ENCODE data around the gene CDC42BPA. TPM values are rescaled to one million over a fixed set of nuclear protein-coding genes. Genes with fewer than 3 reads are reported as not detected.

The CDC42BPA gene
- total RNA-seq, 1 experiment from 2014 or later = 30.1 TPM

DNA sequence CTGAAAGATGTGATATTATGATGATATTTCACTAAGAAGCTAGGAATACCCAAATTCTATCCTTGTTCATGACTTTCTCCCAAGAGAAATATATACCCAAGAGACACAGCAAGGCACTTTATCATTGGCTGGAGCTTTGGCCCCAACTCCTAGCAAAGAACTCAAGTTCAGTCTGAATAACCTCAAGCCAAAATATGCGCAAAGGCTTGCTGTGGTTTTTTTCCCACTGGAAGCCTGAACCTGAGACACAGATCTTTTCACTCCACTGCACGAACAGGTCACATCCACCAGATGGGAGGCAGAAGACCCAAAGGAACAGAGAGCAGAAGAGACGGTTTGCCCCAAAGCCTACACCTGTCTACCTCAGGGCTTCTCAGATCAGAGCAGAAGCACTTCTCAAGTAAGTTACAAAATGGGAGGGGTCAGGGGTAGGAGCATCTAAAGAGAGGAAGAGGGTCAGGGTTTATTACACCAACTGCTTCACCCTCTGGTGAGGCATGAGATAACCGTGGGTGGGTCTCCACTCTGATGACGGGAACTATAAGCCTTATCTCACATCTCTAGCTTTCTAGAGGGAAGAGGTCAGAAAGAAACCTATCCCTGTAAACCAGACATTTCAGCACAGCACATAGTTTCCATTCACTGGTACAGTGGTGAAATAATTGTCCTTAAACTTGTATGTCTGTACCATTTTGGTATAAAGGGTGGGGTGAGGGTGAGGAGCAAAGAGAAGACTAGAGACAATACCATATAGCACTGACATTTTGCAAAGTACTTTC is 17.1 kb upstream of the CDC42BPA start:
- H3K27ac Mint-ChIP-seq = no peak overlapping the region

More for the DNA sequence above, 17.1 kb upstream of the CDC42BPA start:
- no peak overlapping the region for H2BK20ac ChIP-seq (ENCODE audit: low read depth, low read length, poor library complexity, severe bottlenecking)
- TF ChIP-seq, protein P1, sequence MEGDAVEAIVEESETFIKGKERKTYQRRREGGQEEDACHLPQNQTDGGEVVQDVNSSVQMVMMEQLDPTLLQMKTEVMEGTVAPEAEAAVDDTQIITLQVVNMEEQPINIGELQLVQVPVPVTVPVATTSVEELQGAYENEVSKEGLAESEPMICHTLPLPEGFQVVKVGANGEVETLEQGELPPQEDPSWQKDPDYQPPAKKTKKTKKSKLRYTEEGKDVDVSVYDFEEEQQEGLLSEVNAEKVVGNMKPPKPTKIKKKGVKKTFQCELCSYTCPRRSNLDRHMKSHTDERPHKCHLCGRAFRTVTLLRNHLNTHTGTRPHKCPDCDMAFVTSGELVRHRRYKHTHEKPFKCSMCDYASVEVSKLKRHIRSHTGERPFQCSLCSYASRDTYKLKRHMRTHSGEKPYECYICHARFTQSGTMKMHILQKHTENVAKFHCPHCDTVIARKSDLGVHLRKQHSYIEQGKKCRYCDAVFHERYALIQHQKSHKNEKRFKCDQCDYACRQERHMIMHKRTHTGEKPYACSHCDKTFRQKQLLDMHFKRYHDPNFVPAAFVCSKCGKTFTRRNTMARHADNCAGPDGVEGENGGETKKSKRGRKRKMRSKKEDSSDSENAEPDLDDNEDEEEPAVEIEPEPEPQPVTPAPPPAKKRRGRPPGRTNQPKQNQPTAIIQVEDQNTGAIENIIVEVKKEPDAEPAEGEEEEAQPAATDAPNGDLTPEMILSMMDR (conservative IDR thresholded peaks at IDR 0.05) = no peak
- H2BK15ac ChIP-seq (ENCODE audit: low read depth, low read length) = no peak overlapping the region
- no CpG with 5 or more reads among the region's 5 CpGs for WGBS (ENCODE audit: extremely low coverage, insufficient read length, low lambda C conversion rate)
- H3K9me3 ChIP-seq (ENCODE audit: control insufficient read depth, low read depth, low read length) = peaks cover 5% of the 10 kb centered on the region
- H3K36me3 Mint-ChIP-seq (ENCODE audit: insufficient read depth in 1 of 3, low read depth in 3 of 3) = peaks cover 8 to 14% (median 9%) of the 10 kb centered on the region in 3 experiments; a peak in 6 of 7 replicates
- H3K23me2 ChIP-seq (ENCODE audit: insufficient read length, low read depth, low read length, poor library complexity, severe bottlenecking) = no peaks in the 10 kb centered on the region
- H2AK5ac ChIP-seq (ENCODE audit: insufficient read length, low read length) = no peak overlapping the region
- H3K27ac ChIP-seq (ENCODE audit: insufficient read length, low read depth, low read length) = no peak overlapping the region
- DNase-seq = no peak
- H2BK5ac ChIP-seq (ENCODE audit: insufficient read length, low read length) = no peak overlapping the region
- H3K4me3 Mint-ChIP-seq = no peak overlapping the region
- no peak overlapping the region for H4K8ac ChIP-seq (replicated peaks; ENCODE audit: insufficient read length, low read depth, low read length)
- H3K23ac ChIP-seq (ENCODE audit: insufficient read length, low read depth, low read length) = no peak overlapping the region
- H4K20me1 ChIP-seq (ENCODE audit: control insufficient read depth, insufficient read depth, insufficient read length) = no peaks in the 10 kb centered on the region
- no peak overlapping the region for H3K14ac ChIP-seq (ENCODE audit: insufficient read depth, low read length)
- H3K18ac ChIP-seq (ENCODE audit: insufficient read length, low read depth, low read length) = no peak overlapping the region
- H3T11ph ChIP-seq (ENCODE audit: low read length) = no peak overlapping the region
- no peak overlapping the region for H2BK12ac ChIP-seq (ENCODE audit: insufficient read length, low read depth, low read length)
- peaks cover 1% of the 10 kb centered on the region; the same call in 1 of the 2 replicates for H3K4me1 ChIP-seq (ENCODE audit: insufficient read depth, low read length)
- no peak overlapping the region for H3K56ac ChIP-seq (ENCODE audit: insufficient read length, low read depth, low read length)
- no peak overlapping the region for H3K4ac ChIP-seq (ENCODE audit: low read depth, low read length)
- H3K4me1 Mint-ChIP-seq = peaks cover under 1 to 3% of the 10 kb centered on the region in 2 experiments; a peak in 3 of 4 replicates
- no peak overlapping the region for H4K5ac ChIP-seq (ENCODE audit: insufficient read length, low read depth, low read length)
- no peaks in the 10 kb centered on the region for H3K27me3 ChIP-seq (ENCODE audit: insufficient read depth, low read length)
- no peak overlapping the region for H2BK120ac ChIP-seq (ENCODE audit: low read depth, low read length, poor library complexity, severe bottlenecking)
- H2AFZ ChIP-seq (ENCODE audit: low read length) = no peak overlapping the region
- no peaks in the 10 kb centered on the region for H3K79me2 ChIP-seq (ENCODE audit: insufficient read depth, low read length)
- H3K9ac ChIP-seq (ENCODE audit: extremely low read depth, insufficient read length, low read length) = no peak overlapping the region
- no peak overlapping the region for H4K91ac ChIP-seq (ENCODE audit: insufficient read length, low read depth, low read length)
- peaks cover 15 to 21% of the 10 kb centered on the region in 2 experiments for H3K9me3 Mint-ChIP-seq
- peaks cover 14% of the 10 kb centered on the region for H3K27me3 Mint-ChIP-seq (ENCODE audit: low read depth)
- no peak overlapping the region for H3K4me2 ChIP-seq (ENCODE audit: insufficient read depth, insufficient read length, low read length)
- no peaks in the 10 kb centered on the region for H3K79me1 ChIP-seq (ENCODE audit: insufficient read depth, low read depth, low read length, poor library complexity, severe bottlenecking)

Measured in H9 (cell line).